ENCODE measurements around the gene PRAC1.

PRAC1 gene

DNA sequence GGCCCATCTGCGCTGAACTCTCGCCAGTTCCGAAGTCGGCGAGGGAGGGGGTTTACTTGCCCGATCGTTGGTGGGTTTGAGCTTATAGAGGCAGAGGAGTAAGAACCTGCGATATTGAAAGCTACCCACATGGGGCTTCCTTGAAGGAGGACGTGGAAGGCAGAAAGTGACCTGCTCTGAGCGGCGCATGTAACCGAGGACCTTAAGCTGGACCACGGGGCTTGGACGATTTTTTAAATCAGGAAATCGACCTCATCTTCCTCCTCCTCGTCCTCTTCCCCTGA lies 2.6 kb upstream of the PRAC1 start:
- 27% methylated on average over 7 to 8 of the region's 16 CpGs for WGBS, 2 experiments (ENCODE audit: insufficient coverage in 2 of 2)

DNA sequence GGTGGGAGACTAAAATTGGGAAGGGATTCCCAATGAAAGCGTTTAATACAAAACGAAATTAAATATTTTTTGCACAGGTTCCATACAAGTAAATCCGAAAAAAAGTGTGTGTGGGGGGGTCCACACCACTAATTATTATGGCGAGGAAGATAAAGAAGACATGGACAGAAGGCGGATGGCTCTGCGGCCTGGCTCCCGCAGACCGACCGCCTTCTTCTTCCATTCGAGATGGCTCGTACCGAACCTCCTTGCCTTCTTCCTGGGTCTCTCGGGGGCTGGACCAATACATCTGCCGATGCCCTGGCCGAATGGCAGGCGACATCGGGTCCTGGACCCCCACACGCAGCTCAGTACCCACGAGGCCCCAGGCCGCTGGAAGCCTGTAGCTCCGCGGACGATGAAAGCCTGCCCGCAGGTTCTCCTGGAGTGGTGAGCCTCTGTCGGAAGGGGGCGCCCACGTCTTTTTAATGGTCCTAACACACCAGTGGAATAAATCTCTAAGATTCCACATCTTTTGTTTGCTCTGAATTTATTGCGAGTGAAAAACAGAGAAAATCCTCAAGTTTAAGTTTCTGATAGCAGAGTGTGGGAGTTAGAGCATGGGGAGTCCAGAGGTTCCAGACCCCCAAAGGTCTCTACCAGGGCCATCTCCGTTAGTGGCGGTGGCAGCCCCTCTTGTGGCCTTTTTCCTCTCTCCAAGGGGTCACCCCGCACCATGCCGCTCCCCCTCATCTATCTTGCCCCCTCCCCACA lies 2.1 kb upstream of the PRAC1 start:
- peaks cover 26% of the 10 kb centered on the region for H3K4me1 ChIP-seq (ENCODE audit: control insufficient read depth, insufficient read depth, low read length, poor library complexity, severe bottlenecking)
- 8 to 27% methylated on average over 7 to 23 of the region's 32 CpGs for WGBS, 2 experiments (ENCODE audit: insufficient coverage in 2 of 2)
- no peaks in the 10 kb centered on the region for H3K36me3 ChIP-seq (ENCODE audit: control insufficient read depth, insufficient read depth, low read length)
- H3K27ac ChIP-seq (ENCODE audit: low read depth, low read length, severe bottlenecking): no peak overlapping the region
- no peak overlapping the region for H3K4me3 ChIP-seq (ENCODE audit: extremely low read depth, insufficient read depth, low read length, poor library complexity, severe bottlenecking)
- no peaks in the 10 kb centered on the region for H3K9me3 ChIP-seq (ENCODE audit: control insufficient read depth, low read length)

More for the DNA sequence above, 2.6 kb upstream of the PRAC1 start:
- no peak overlapping the region for H3K27ac ChIP-seq (ENCODE audit: low read depth, low read length, severe bottlenecking)
- H3K4me3 ChIP-seq (ENCODE audit: extremely low read depth, insufficient read depth, low read length, poor library complexity, severe bottlenecking): no peak overlapping the region
- H3K4me1 ChIP-seq (ENCODE audit: control insufficient read depth, insufficient read depth, low read length, poor library complexity, severe bottlenecking): peaks cover 24% of the 10 kb centered on the region
- no peaks in the 10 kb centered on the region for H3K9me3 ChIP-seq (ENCODE audit: control insufficient read depth, low read length)
- no peaks in the 10 kb centered on the region for H3K36me3 ChIP-seq (ENCODE audit: control insufficient read depth, insufficient read depth, low read length)

DNA sequence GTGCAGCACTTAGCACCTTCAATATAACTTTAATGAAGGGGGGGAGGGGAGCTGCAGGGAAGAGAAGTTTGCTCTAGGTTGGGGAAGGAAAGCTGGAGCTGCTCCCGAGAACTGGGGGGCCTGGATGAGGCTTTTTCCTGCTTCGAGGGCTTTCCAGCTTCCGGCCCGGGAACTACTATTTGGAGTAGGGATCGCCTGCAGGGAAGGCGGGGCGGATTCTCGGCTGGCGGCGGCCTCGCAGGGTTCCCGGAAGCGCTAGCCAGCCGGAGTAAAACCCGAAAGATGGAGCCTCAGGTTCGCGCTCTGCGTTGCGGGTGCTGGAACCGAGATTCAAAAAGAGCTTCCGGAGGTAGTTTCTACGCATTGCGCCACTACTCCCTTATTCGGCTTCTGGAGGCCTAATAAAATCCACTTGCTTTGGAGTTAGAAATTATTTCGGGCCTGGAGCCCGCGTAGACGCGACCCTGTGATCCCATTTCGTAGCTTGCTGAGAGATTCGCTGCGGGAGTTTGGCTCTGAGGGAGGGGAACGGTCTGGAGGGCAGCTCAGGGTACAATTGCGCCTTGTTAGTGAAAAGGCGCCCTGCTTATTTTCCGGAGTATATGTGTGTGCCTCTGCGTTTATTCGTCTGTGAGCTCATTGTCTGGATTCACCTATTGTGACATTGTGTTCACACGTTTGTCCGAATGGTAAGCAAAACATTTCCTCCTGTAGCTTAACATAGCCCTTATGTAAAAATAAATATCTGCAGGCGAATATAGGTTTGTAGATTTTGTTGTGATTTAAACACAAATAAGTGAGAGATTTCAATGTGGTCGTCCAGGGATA lies 1.3 kb upstream of the PRAC1 start:
- Histone ChIP-seq H3K4me1 (ENCODE audit: control insufficient read depth, insufficient read depth, low read length, poor library complexity, severe bottlenecking) (peaks cover 24% of the 10 kb centered on the region), H3K27ac (ENCODE audit: low read depth, low read length, severe bottlenecking) (no peak overlapping the region), H3K36me3 (ENCODE audit: control insufficient read depth, insufficient read depth, low read length) (no peaks in the 10 kb centered on the region), H3K9me3 (ENCODE audit: control insufficient read depth, low read length) (no peaks in the 10 kb centered on the region), H3K4me3 (ENCODE audit: extremely low read depth, insufficient read depth, low read length, poor library complexity, severe bottlenecking) (peak overlapping the region; percentile 30)
- 2 to 4% methylated on average over 35 to 37 of the region's 42 CpGs for WGBS, 2 experiments (ENCODE audit: insufficient coverage in 2 of 2)

DNA sequence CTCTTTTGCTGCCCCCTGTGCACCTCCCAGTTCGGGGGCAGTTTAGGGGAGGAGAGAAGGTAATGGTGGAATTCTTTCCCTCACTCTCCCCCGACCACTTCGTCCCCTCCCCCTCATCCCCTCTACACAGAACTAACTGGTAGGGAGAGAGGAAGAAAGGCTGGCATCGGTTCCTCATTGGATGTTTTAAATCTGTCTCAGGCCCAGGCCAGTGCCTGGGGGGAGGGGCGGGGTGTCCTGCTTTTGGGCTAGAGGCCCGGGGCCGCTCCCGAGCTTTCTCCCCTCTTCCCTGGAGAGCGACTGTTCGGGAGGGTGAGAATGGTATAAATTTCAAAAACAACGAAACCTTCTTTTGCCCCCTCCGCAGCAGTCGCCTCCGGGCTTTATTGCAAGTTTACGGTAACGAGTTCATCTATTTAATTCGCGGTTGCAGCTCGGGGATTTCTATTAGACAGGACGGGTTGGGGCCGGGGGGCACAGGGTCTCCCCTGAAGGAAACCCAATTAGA lies 651 bp upstream of the PRAC1 start, which contains the start of gene PRAC2:
Gene PRAC2 (plus strand): TSS at position 271 of the 508 bp plus-strand sequence. CDS start 1,226 bp downstream, outside the sequence.
- Histone ChIP-seq H3K4me3 (ENCODE audit: extremely low read depth, insufficient read depth, low read length, poor library complexity, severe bottlenecking) (peak within 1 kb of the TSS; percentile 30), H3K27ac (ENCODE audit: low read depth, low read length, severe bottlenecking) (no peak within 1 kb of the TSS), H3K9me3 (ENCODE audit: control insufficient read depth, low read length) (no peaks in the 10 kb centered on the region), H3K36me3 (ENCODE audit: control insufficient read depth, insufficient read depth, low read length) (no peaks in the 10 kb centered on the region), H3K4me1 (ENCODE audit: control insufficient read depth, insufficient read depth, low read length, poor library complexity, severe bottlenecking) (peaks cover 24% of the 10 kb centered on the region)
- WGBS, 2 experiments (ENCODE audit: insufficient coverage in 2 of 2): 3 to 6% methylated on average over 7 to 8 of the region's 21 CpGs

DNA sequence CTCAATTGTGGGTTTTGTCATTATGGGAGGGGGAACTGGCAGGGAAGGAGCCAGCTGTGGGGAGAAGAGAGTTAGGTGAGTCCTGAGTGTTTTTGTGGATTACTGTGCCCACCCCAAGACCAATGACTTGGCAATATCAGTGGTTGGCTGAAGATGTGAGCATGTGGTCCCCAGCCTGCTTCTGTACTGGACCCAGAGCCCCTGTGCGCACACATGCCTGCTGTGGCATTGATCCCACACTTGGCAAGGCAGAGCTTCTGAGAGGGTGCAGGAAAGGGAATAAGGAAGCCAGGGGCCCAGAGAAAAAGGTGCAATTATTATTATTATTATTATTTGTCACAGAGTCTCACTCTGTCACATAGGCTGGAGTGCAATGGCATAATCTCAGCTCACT lies 1.3 kb downstream of the PRAC1 start:
- Histone ChIP-seq H3K36me3 (ENCODE audit: control insufficient read depth, insufficient read depth, low read length) (no peaks in the 10 kb centered on the region), H3K27ac (ENCODE audit: low read depth, low read length, severe bottlenecking) (no peak overlapping the region), H3K4me1 (ENCODE audit: control insufficient read depth, insufficient read depth, low read length, poor library complexity, severe bottlenecking) (peaks cover 24% of the 10 kb centered on the region), H3K9me3 (ENCODE audit: control insufficient read depth, low read length) (no peaks in the 10 kb centered on the region), H3K4me3 (ENCODE audit: extremely low read depth, insufficient read depth, low read length, poor library complexity, severe bottlenecking) (no peak overlapping the region)
- WGBS, 2 experiments (ENCODE audit: insufficient coverage in 2 of 2): 80 to 100% methylated on average over 1 of the region's 1 CpG

DNA sequence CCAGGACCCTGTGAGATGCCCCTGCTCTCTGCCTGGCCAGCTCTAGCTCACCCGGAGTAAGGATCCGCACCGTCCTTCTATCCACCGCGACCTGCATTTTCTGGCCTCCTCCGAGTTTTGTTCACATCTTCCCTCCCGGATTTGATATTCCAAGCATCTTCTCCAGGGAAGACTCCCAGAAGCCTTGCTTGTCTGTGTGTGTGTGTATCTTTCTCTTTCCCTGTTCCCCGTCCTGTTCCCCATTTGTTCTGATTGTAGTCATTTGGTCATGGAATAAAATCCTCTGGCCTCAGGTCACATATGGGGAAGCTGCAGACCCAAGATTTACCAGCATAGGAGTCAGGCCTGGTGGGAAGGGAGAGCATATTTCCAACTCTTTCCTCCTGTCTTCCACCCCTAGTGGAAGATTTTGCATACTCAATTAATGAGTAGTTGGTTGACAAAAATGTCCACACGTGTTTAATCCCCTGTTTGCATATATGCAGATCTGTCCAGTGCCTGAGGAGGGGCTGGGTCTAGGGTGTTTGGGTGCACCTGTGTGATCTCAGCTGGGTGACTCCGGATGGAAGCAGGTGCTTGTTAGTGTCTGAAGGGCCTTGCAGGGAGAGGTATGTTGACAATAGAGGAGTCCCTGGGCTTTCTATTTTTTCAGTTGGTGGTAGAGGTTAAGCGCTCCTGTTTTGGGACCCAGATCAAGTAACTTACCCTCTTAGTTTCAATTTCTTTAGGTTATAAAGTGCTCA lies 1.9 kb downstream of the PRAC1 start:
- peaks cover 24% of the 10 kb centered on the region for H3K4me1 ChIP-seq (ENCODE audit: control insufficient read depth, insufficient read depth, low read length, poor library complexity, severe bottlenecking)
- no peak overlapping the region for H3K4me3 ChIP-seq (ENCODE audit: extremely low read depth, insufficient read depth, low read length, poor library complexity, severe bottlenecking)
- no peak overlapping the region for H3K27ac ChIP-seq (ENCODE audit: low read depth, low read length, severe bottlenecking)
- no peaks in the 10 kb centered on the region for H3K36me3 ChIP-seq (ENCODE audit: control insufficient read depth, insufficient read depth, low read length)
- no peaks in the 10 kb centered on the region for H3K9me3 ChIP-seq (ENCODE audit: control insufficient read depth, low read length)
- WGBS, 2 experiments (ENCODE audit: insufficient coverage in 2 of 2): 21% methylated on average over 10 of the region's 11 CpGs; no CpG with 5 or more reads in 1 of the 2 experiments

DNA sequence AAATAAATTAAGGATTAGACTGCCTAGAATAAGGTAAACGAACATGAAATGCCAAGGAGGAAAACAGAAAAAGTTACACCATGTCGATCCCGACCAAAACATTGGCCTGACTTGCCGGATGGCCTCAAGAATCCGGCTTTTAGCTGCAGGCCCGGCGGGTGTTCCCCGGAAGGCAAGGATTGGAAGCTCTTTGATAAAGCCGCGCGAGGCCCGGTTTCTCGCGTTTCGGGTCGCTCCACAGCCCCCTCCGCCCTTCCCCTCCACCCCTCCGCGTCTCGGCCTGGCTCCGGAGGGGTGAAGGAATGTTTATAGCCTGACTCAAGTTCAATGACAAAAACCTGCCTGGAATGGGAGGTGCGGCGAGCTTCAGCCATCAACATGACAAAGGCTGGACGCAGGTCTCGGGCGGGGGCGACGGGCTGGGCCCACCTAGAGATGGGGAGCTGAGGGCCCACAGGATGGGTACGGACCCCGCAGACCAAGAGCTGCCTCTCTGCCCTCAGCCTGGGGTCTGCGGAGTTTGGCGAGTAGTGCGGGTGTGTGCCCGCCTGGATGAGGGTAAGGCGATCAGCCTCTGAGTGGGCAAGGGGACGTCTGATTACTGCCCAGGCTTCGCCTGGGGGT lies 2.6 kb downstream of the PRAC1 start:
- no peak overlapping the region for H3K27ac ChIP-seq (ENCODE audit: low read depth, low read length, severe bottlenecking)
- no peaks in the 10 kb centered on the region for H3K36me3 ChIP-seq (ENCODE audit: control insufficient read depth, insufficient read depth, low read length)
- H3K4me1 ChIP-seq (ENCODE audit: control insufficient read depth, insufficient read depth, low read length, poor library complexity, severe bottlenecking): peaks cover 22% of the 10 kb centered on the region
- no peaks in the 10 kb centered on the region for H3K9me3 ChIP-seq (ENCODE audit: control insufficient read depth, low read length)
- H3K4me3 ChIP-seq (ENCODE audit: extremely low read depth, insufficient read depth, low read length, poor library complexity, severe bottlenecking): peak overlapping the region; percentile 35
- WGBS, 2 experiments (ENCODE audit: insufficient coverage in 2 of 2): 12 to 15% methylated on average over 24 of the region's 37 CpGs

DNA sequence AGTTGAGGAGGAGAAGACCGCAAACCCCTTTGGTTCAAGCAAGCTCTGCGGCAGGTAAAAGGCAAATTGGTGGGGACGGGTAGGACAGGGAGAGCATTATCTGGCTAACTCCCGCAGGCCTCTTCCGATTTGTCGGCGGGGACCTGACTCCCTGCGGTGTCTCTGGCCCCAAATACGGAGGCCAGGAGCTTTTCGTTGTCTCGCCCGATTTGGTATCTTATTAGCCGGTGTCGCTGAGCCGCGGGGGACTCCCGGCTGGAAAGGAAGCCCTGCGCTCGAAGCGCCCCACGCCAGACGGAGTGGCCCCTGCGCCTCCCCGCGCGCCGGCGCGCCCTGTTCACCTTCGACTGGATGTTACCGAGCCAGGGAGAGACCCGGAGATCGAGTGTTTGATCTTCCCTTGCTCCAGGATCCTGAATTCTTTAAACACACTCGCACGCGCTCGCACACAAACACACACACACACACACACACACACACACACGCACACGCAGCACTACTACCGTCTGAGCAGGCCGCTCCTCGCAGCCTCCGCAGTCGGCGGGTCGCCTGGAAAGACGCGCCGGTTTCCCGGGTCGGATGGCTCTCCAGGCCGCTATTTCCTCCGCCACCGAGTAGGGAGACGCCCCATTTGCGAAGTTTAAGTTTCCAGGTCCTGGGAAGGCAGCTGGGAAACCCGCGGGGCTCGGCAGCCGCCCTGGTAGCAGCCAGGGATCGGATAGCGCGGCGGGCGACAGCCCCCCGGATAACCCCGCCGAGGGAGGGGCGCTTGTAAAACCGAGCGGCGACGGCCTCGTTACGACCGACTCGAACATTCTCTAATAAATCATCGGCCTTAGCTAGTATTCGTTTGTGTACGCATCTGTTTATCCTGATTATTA lies 3.3 kb downstream of the PRAC1 start:
- Histone ChIP-seq H3K9me3 (ENCODE audit: control insufficient read depth, low read length) (no peaks in the 10 kb centered on the region), H3K4me1 (ENCODE audit: control insufficient read depth, insufficient read depth, low read length, poor library complexity, severe bottlenecking) (peaks cover 22% of the 10 kb centered on the region), H3K4me3 (ENCODE audit: extremely low read depth, insufficient read depth, low read length, poor library complexity, severe bottlenecking) (peak overlapping the region; percentile 35), H3K27ac (ENCODE audit: low read depth, low read length, severe bottlenecking) (no peak overlapping the region), H3K36me3 (ENCODE audit: control insufficient read depth, insufficient read depth, low read length) (no peaks in the 10 kb centered on the region)
- 1% methylated on average over 72 of the region's 80 CpGs for WGBS, 2 experiments (ENCODE audit: insufficient coverage in 2 of 2)

DNA sequence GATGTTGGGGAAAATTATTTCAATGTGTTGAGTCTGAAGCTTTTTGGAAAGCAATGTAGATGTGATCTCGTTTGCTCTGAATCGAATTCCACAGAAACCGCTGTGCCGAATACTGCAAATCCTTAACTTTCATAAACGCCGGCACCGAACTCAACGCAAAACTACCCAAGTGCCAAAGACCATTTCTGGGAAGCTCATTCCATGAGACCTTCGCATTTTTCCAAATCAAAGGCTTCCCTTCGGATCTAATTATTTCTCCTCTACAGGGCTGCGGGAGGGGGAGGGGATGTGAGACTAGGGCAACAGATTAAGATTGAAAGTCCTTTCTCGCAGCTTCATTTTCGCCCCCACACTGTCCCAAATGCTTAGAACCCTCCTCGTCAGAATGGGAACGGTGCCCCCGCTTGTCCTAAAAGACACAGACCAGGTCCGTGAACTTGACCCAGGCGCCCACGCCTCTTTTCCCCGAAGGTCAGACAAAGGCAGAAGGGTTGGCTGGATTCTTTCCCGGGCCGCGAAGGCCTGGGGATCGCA lies 4.0 kb downstream of the PRAC1 start:
- Histone ChIP-seq H3K27ac (ENCODE audit: low read depth, low read length, severe bottlenecking) (no peak overlapping the region), H3K36me3 (ENCODE audit: control insufficient read depth, insufficient read depth, low read length) (no peaks in the 10 kb centered on the region), H3K4me3 (ENCODE audit: extremely low read depth, insufficient read depth, low read length, poor library complexity, severe bottlenecking) (peak overlapping the region; percentile 35), H3K4me1 (ENCODE audit: control insufficient read depth, insufficient read depth, low read length, poor library complexity, severe bottlenecking) (peaks cover 18% of the 10 kb centered on the region), H3K9me3 (ENCODE audit: control insufficient read depth, low read length) (no peaks in the 10 kb centered on the region)
- WGBS, 2 experiments (ENCODE audit: insufficient coverage in 2 of 2): 0 to 1% methylated on average over 10 to 11 of the region's 24 CpGs

Measured in mesodermal cell (in vitro differentiated cells).